ENCODE data around the gene PPP1R15A.
"Not testable (repeated sequence)": the region's sequence is repeated elsewhere in the genome, so short reads cannot be mapped to it uniquely, and the experiment has no call there.

PPP1R15A gene

GRCh38 chr19:48866692-48867091 is 5.5 kb upstream of the PPP1R15A start:
- H3K4me3 ChIP-seq (ENCODE audit: control insufficient read depth, low read depth, low read length), result no peak overlapping the region
- no peak for TF ChIP-seq CTCF (conservative IDR thresholded peaks at IDR 0.05; ENCODE audit: control insufficient read depth, insufficient read depth, low read depth, low read length)
- no peak for DNase-seq (ENCODE audit: low read depth)

GRCh38 chr19:48867123-48867745 is 5.0 kb upstream of the PPP1R15A start:
- DNase-seq (ENCODE audit: low read depth), result no peak
- TF ChIP-seq CTCF (conservative IDR thresholded peaks at IDR 0.05; ENCODE audit: control insufficient read depth, insufficient read depth, low read depth, low read length), result no peak
- peak overlapping the region; percentile 67 for H3K4me3 ChIP-seq (ENCODE audit: control insufficient read depth, low read depth, low read length)

- no peak for DNase-seq (ENCODE audit: low read depth)
- TF ChIP-seq CTCF (conservative IDR thresholded peaks at IDR 0.05; ENCODE audit: control insufficient read depth, insufficient read depth, low read depth, low read length), result no peak
- peak overlapping the region; percentile 67 for H3K4me3 ChIP-seq (ENCODE audit: control insufficient read depth, low read depth, low read length)
Observed at GRCh38 chr19:48867746-48868113, 4.5 kb upstream of the PPP1R15A start.

GRCh38 chr19:48868114-48868886 is 3.9 kb upstream of the PPP1R15A start, which contains the start of gene PLEKHA4:
Gene PLEKHA4, minus strand, starts transcription at chr19:48868617. Its CDS starts 997 bp downstream, at chr19:48867620.
- peak within 1 kb of the TSS; percentile 67 for H3K4me3 ChIP-seq (ENCODE audit: control insufficient read depth, low read depth, low read length)

GRCh38 chr19:48870048-48870447 is 2.2 kb upstream of the PPP1R15A start:
- TF ChIP-seq CTCF (conservative IDR thresholded peaks at IDR 0.05; ENCODE audit: control insufficient read depth, insufficient read depth, low read depth, low read length), result no peak
- H3K4me3 ChIP-seq (ENCODE audit: control insufficient read depth, low read depth, low read length), result no peak overlapping the region
- DNase-seq (ENCODE audit: low read depth), result no peak

More at GRCh38 chr19:48868114-48868886, 3.9 kb upstream of the PPP1R15A start, which contains the start of gene PLEKHA4:
- DNase-seq (ENCODE audit: low read depth), result peak; percentile 61
- TF ChIP-seq CTCF (conservative IDR thresholded peaks at IDR 0.05; ENCODE audit: control insufficient read depth, insufficient read depth, low read depth, low read length), result no peak

- H3K4me3 ChIP-seq (ENCODE audit: control insufficient read depth, low read depth, low read length), result peak overlapping the region; percentile 27
- DNase-seq (ENCODE audit: low read depth), result not testable (repeated sequence)
Observed at GRCh38 chr19:48871471-48872181, 595 bp upstream of the PPP1R15A start.

Data from fibroblast of mammary gland (primary cell).